Kidney epithelial cell (primary cell): Measurements from ENCODE around the gene CRISPLD2. TPM values are rescaled to one million over a fixed set of nuclear protein-coding genes. Genes with fewer than 3 reads are reported as not detected.

ENCODE experiments used
- DNase-seq: peaks from one replicate; pipeline ENCODE4 v3.0.0-alpha.2; 2010; ENCODE audit warnings: low read depth
- H3K27me3 ChIP-seq: 2 replicates; pipeline ENCODE4 v1.6.0; 2011; ENCODE audit warnings: low read length; ENCODE audit not compliant: control insufficient read depth, insufficient read depth
- H3K36me3 ChIP-seq: 2 replicates; pipeline ENCODE4 v1.5.1; 2011; ENCODE audit warnings: low read length; ENCODE audit not compliant: control insufficient read depth, insufficient read depth
- H3K4me3 ChIP-seq: 2 replicates; pipeline ENCODE4 v1.5.1; 2011; ENCODE audit warnings: low read depth, mild to moderate bottlenecking, control low read depth, low read length
- total RNA-seq: library from RNA; depleted of rRNA; stranded (reverse); fragments of >200 nt; gene quantifications from 2 replicates; pipeline ENCODE4 v1.2.3, GENCODE V29; 2015
- TF ChIP-seq, protein P1 (sequence below): IDR thresholded peaks from 2 replicates; pipeline ENCODE4 v1.5.1; 2011; ENCODE audit warnings: mild to moderate bottlenecking, moderate library complexity, low read length, control low read depth, inconsistent platforms; ENCODE audit not compliant: insufficient read depth, poor library complexity, severe bottlenecking

Gene CRISPLD2
- total RNA-seq, 1 donor from 2014 or later = 2.5 TPM

- Histone ChIP-seq H3K27me3 (no peaks in the 10 kb centered on the region), H3K36me3 (no peaks in the 10 kb centered on the region), H3K4me3 (no peak overlapping the region)
- TF ChIP-seq, protein P1, sequence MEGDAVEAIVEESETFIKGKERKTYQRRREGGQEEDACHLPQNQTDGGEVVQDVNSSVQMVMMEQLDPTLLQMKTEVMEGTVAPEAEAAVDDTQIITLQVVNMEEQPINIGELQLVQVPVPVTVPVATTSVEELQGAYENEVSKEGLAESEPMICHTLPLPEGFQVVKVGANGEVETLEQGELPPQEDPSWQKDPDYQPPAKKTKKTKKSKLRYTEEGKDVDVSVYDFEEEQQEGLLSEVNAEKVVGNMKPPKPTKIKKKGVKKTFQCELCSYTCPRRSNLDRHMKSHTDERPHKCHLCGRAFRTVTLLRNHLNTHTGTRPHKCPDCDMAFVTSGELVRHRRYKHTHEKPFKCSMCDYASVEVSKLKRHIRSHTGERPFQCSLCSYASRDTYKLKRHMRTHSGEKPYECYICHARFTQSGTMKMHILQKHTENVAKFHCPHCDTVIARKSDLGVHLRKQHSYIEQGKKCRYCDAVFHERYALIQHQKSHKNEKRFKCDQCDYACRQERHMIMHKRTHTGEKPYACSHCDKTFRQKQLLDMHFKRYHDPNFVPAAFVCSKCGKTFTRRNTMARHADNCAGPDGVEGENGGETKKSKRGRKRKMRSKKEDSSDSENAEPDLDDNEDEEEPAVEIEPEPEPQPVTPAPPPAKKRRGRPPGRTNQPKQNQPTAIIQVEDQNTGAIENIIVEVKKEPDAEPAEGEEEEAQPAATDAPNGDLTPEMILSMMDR = no peak
- no peak for DNase-seq
These were observed 6.8 kb downstream of the CRISPLD2 start for GRCh38 chr16:84826558-84826941.

DNA sequence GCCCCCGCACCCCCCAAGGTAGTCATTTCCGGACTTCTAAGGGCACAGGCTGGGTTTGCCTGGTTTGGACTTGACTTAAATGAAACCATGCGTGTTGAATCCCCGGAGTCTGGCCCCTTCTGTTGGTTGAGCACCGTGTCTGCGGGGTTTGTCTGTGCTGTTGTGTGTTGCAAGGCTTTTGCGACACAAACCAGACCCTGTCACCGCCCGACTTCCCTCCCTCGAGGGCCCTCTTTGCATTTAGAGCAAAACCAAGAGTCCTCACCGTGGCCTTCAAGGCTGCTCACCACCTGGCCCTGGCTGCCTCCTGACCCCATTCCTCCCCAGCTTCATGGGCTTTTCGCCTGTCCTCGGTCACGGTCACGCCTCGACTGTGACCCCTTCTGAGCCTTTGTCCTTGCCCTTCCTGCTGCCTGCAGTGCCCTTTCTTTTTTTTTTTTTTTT, 7.4 kb downstream of the CRISPLD2 start:
- no peak overlapping the region for H3K4me3 ChIP-seq
- H3K27me3 ChIP-seq = no peaks in the 10 kb centered on the region
- H3K36me3 ChIP-seq = no peaks in the 10 kb centered on the region
- no peak for DNase-seq
- TF ChIP-seq, protein P1 = no peak

DNA sequence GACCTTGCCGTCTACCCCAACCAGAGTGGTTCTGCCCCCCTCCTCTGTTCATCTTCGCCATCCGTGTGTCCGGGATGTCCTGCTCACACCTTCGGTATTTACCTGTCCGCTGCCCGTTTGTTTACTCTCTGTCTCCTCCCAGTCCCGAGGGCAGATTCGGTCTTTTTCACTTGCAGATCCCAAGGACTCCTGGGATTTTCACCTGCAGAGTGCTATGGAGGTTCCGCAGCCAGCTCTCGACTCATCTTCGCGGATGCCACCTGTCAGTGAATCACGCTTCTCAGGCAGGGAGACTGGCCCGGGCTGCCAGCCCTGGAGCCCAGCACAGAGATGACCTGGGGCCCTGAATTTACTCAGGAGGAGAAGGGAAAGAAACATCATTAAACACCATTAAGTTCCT, 8.1 kb downstream of the CRISPLD2 start:
- TF ChIP-seq, protein P1 = no peak
- Histone ChIP-seq H3K27me3 (no peaks in the 10 kb centered on the region), H3K4me3 (no peak overlapping the region), H3K36me3 (no peaks in the 10 kb centered on the region)
- no peak for DNase-seq

DNA sequence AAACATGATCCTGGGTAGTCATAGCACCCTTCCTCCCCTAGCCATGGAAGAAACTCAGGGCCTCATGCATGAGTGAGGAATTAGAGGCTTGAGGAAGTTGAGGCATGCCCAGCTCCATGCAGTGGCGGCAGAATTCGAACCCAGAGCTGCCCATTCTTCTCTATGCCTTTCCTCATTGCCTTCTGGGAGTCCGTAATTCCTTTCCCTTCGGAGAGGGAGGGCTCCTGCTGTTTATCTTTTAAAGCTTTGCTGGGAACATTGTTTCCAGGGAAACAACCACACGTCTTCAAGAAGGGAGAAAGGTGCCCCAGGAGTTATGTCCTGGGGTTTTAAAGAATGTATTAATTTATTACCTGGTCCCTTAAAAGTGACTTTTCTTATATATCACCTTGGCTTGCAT, 8.5 kb downstream of the CRISPLD2 start:
- no peaks in the 10 kb centered on the region for H3K36me3 ChIP-seq
- H3K27me3 ChIP-seq = no peaks in the 10 kb centered on the region
- no peak for DNase-seq
- TF ChIP-seq, protein P1 = no peak
- no peak overlapping the region for H3K4me3 ChIP-seq

DNA sequence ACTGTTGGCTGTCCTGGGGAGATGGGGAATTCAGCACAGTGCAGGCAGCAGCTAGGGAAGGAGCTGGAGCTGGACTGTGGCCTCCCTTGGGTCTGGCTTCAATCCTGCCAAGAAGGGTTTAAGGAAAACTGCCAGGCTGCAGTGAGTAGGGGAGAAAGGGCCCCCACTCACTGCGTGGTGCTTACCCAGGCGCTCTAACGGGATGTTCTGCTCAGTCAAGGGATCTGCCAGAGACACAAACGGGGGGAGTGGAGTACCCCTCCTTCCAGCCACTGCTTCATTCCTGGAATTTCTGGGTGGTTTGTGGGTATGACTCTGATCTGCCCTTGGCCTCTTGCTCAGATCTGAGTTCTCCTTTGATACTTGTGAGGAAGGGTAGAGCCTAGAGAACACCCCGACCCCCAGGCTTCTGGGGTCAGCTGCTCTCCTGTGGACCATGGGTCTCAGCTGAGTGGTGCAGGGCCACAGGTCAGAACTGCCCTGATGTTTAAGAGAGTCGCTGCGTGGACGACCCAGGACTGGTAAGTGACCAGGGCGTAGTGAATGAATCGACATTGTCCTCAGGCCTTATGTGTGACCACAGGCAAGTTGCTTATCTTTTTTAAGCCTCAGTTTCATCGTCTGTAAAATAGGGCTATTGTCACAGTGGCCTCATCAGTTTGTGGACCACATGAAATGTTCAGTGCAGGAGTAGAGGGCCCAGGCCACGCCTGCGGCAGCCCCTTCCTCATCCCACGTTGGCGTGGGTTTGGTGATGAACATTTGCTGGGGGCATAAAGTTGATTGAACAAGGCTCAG, 9.6 kb downstream of the CRISPLD2 start:
- DNase-seq = no peak

More for the DNA sequence above, 9.6 kb downstream of the CRISPLD2 start:
- Histone ChIP-seq H3K4me3 (no peak overlapping the region), H3K27me3 (no peaks in the 10 kb centered on the region), H3K36me3 (no peaks in the 10 kb centered on the region)
- TF ChIP-seq, protein P1 = no peak
